LNCaP clone FGC (cell line): Measurements from ENCODE around the gene ST3GAL3.

Experiments used
- DNase-seq: peaks from one replicate; pipeline ENCODE4 v3.0.0-alpha.2; 2011; ENCODE audit warnings: low read depth
- H3K4me3 ChIP-seq: 2 replicates; pipeline ENCODE4 v1.5.1; 2011; ENCODE audit warnings: mild to moderate bottlenecking, low read depth, low read length, control low read depth
- TF ChIP-seq, protein P1 (sequence below): IDR thresholded peaks from 2 replicates; pipeline ENCODE4 v1.5.1; 2012; ENCODE audit warnings: mild to moderate bottlenecking; ENCODE audit not compliant: control insufficient read depth, insufficient read depth; ENCODE audit errors: extremely low read depth

ST3GAL3 gene

DNA sequence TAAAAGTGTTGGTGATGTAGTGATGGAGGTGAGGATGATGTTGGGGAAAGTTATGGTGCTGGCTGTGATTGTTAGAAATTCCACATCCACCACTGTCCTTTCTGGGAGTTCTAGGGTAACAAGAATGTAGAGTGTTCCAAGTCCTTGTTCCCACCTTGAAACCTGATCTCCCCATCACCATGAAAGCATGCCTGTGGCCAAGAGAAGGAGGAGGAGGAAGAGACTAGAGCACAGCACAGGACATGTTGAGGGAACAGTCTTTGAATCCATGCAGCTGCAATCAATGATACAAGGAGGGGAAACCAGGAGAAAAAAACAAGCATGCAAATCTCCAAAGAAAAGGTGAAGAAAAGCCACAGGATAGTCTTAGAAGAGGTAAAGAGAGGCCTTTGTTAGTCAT lies 180.4 kb downstream of the ST3GAL3 start:
- no peak overlapping the region for H3K4me3 ChIP-seq
- no peak for DNase-seq
- TF ChIP-seq, protein P1, sequence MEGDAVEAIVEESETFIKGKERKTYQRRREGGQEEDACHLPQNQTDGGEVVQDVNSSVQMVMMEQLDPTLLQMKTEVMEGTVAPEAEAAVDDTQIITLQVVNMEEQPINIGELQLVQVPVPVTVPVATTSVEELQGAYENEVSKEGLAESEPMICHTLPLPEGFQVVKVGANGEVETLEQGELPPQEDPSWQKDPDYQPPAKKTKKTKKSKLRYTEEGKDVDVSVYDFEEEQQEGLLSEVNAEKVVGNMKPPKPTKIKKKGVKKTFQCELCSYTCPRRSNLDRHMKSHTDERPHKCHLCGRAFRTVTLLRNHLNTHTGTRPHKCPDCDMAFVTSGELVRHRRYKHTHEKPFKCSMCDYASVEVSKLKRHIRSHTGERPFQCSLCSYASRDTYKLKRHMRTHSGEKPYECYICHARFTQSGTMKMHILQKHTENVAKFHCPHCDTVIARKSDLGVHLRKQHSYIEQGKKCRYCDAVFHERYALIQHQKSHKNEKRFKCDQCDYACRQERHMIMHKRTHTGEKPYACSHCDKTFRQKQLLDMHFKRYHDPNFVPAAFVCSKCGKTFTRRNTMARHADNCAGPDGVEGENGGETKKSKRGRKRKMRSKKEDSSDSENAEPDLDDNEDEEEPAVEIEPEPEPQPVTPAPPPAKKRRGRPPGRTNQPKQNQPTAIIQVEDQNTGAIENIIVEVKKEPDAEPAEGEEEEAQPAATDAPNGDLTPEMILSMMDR: no peak

DNA sequence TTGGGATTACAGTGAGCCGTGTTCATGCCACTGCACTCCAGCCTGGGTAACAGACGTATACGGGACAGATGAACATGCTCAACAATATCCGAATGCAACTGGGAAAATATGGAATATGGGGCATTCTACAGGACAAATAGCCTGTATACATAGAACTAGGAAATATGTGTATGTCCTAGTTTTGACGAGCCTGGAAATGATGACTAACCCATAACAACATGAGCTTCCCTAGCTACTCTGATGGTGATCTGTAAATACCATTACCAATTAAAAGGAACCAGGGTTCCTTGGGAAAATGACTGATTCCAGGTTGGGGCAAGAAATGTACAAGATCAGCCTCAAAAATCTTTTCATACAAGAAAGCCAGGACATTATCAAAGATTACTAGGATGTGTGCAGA lies 183.5 kb downstream of the ST3GAL3 start:
- no peak for DNase-seq
- TF ChIP-seq, protein P1: no peak
- no peak overlapping the region for H3K4me3 ChIP-seq

DNA sequence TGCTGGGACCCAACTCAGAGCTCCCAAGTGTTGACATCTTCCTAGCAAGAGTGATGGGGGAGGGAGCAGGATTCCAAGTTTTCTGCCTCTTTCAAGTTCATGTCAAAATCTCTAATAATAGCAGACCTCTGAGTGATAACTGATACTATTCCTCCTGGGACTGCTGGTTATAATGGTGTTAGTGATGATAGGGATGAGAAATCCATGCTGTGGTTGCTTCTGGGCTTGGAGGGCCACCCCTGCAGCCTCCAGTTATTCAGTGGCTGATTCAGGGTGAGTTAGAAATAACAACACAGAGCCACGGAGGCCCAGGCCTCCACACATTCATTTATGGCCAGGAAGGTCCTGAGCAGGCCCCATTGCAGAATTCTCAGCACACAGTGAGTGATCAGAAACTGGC lies 185.7 kb downstream of the ST3GAL3 start:
- TF ChIP-seq, protein P1: no peak
- no peak for DNase-seq
- H3K4me3 ChIP-seq: no peak overlapping the region

DNA sequence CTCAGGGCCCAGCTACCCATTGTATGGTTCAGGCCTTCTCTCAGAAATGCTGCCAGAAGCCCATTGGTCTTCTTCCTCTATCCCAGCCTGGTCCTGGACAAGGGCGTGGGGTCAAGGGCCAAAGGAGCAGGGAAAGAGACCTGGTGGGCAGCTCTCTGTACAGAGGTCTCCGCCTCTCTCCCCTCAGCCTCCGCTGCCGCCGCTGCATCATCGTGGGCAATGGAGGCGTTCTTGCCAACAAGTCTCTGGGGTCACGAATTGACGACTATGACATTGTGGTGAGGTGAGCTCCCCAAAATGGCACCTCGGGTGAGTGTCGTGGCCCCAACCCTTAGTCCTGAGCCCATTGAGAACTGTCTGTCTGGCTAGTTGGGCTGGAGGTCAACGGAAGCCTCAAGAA lies 191.6 kb downstream of the ST3GAL3 start:
- no peak for DNase-seq
- TF ChIP-seq, protein P1: no peak

DNA sequence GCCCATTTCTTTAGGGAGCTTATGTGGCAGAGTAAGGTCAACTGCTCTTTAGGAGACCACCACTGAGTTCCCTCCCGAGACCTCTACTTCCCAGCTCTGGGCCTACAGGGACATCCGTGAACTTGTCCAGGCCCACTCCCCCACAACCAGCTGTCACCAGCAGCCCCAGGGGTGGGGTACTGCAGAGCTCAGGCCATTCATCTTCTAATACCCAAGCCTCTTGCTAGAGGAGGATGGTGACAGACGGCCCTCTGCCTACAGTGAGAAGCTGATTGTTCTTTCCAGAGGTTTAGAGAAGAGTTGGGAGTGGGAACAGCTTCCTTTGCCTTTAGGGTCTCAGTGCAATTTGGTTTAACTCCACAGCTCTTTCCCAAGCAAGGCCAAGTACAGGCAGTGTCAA lies 193.1 kb downstream of the ST3GAL3 start:
- TF ChIP-seq, protein P1: no peak
- DNase-seq: no peak
- no peak overlapping the region for H3K4me3 ChIP-seq

More for the DNA sequence above, 191.6 kb downstream of the ST3GAL3 start:
- no peak overlapping the region for H3K4me3 ChIP-seq

DNA sequence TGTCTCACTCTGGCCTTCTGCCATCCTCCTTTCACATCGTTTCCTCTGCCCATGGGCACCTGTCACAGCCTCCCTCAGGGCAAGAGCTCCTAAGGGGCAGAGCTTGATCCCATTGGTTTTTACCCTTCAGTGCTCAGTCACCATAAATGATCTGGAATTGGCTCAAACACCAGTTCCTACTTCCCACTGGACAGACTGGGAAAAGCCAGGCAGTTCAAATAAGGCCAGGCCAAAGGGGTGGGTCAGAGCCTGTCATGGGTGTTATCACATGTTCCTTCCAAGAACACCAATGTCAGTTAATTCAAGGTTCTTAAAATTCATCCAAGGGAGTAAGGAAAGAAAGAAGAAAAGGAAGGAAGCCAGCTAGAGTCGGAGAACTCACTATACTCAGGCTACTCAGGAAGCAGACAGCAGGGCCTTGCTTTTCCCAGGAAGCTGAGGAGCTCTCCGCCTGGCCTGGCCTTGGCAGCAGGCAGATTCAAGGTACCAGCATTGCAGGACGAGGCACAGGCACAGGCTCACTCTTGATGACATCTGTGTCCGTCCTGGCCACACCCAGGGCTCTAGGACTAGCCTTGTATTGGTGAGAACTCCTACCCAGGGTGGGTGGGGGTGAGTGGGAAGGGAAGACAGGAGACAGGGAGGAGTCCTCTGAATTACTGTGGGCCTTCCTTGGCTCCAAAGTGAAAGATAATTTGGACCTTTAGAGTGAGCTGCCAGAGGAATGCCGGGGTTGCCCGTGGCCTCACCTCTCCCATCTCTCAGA lies 194.0 kb downstream of the ST3GAL3 start:
- DNase-seq: no peak
- TF ChIP-seq, protein P1: no peak
- H3K4me3 ChIP-seq: no peak overlapping the region
